HepG2 (cell line): ENCODE data around the gene ABL2. TPM values are rescaled to one million over a fixed set of nuclear protein-coding genes. Genes with fewer than 3 reads are reported as not detected.

Source experiments
- ATF7 ChIP-seq, 2 experiments: fragments of 450-650 bp in 1 of 2; sonication (generic) in 1 of 2; formaldehyde crosslinking in 1 of 2; IDR thresholded peaks; 2 replicates each; pipeline versions ENCODE4 v1.4.0 to v1.6.1; 2016 to 2020; ENCODE audit warnings: antibody characterized with exemption in 1 of 2, mild to moderate bottlenecking in 1 of 2, missing genetic modification reagents in 1 of 2
- DNMT1 ChIP-seq: sonication (generic); formaldehyde crosslinking; IDR thresholded peaks from 2 replicates; pipeline ENCODE4 v1.5.1; 2020; ENCODE audit warnings: mild to moderate bottlenecking, missing genetic modification reagents
- FOXC1 ChIP-seq: sonication (generic); formaldehyde crosslinking; IDR thresholded peaks from 2 replicates; pipeline ENCODE4 v1.8.0; 2022; ENCODE audit warnings: mild to moderate bottlenecking, missing genetic modification reagents, borderline replicate concordance
- HES4 ChIP-seq: sonication (generic); formaldehyde crosslinking; IDR thresholded peaks from 2 replicates; pipeline ENCODE4 v1.9.0; 2021; ENCODE audit warnings: mild to moderate bottlenecking, missing genetic modification reagents, borderline replicate concordance
- KMT2A ChIP-seq: sonication (generic); formaldehyde crosslinking; IDR thresholded peaks from 2 replicates; pipeline ENCODE4 v1.4.0; 2020; ENCODE audit warnings: missing genetic modification reagents
- MLLT10 ChIP-seq: sonication (generic); formaldehyde crosslinking; IDR thresholded peaks from 2 replicates; pipeline ENCODE4 v1.4.0; 2020; ENCODE audit warnings: missing genetic modification reagents
- PHF8 ChIP-seq: sonication (generic); formaldehyde crosslinking; IDR thresholded peaks from 2 replicates; pipeline ENCODE4 v1.5.0; 2020; ENCODE audit warnings: missing genetic modification reagents
- SAP130 ChIP-seq: IDR thresholded peaks from 2 replicates; pipeline ENCODE4 v1.6.1; 2016; ENCODE audit warnings: low read depth
- SPEN ChIP-seq: sonication (generic); formaldehyde crosslinking; IDR thresholded peaks from 2 replicates; pipeline ENCODE4 v1.5.1; 2020; ENCODE audit warnings: low read depth, mild to moderate bottlenecking, missing genetic modification reagents
- U2AF1 ChIP-seq: fragments of 200-400 bp; formaldehyde crosslinking; optimal IDR thresholded peaks from 2 replicates; pipeline ENCODE3; 2017; ENCODE audit warnings: mild to moderate bottlenecking, low read depth, low read length
- ZBTB20 ChIP-seq: sonication (generic); formaldehyde crosslinking; IDR thresholded peaks from 2 replicates; pipeline ENCODE4 v1.8.1; 2023; ENCODE audit warnings: missing genetic modification reagents, low read depth, mild to moderate bottlenecking, borderline replicate concordance
- ZMYM4 ChIP-seq: sonication (generic); formaldehyde crosslinking; IDR thresholded peaks from 2 replicates; pipeline ENCODE4 v1.8.1; 2023; ENCODE audit warnings: mild to moderate bottlenecking, missing genetic modification reagents
- ZNF337 ChIP-seq: sonication (generic); formaldehyde crosslinking; IDR thresholded peaks from 2 replicates; pipeline ENCODE4 v1.5.1; 2020; ENCODE audit warnings: missing genetic modification reagents, low read depth, mild to moderate bottlenecking, borderline replicate concordance
- ZNF343 ChIP-seq: sonication (generic); formaldehyde crosslinking; IDR thresholded peaks from 2 replicates; pipeline ENCODE4 v1.4.0; 2020; ENCODE audit warnings: mild to moderate bottlenecking, missing genetic modification reagents
- ZNF572 ChIP-seq: sonication (generic); formaldehyde crosslinking; IDR thresholded peaks from 2 replicates; pipeline ENCODE4 v1.5.1; 2020; ENCODE audit warnings: mild to moderate bottlenecking, missing genetic modification reagents
- ZNF678 ChIP-seq: sonication (generic); formaldehyde crosslinking; IDR thresholded peaks from 2 replicates; pipeline ENCODE4 v1.4.0; 2020; ENCODE audit warnings: mild to moderate bottlenecking, missing genetic modification reagents
- ZNF713 ChIP-seq: sonication (generic); formaldehyde crosslinking; IDR thresholded peaks from 2 replicates; pipeline ENCODE4 v1.4.0; 2020; ENCODE audit warnings: mild to moderate bottlenecking, missing genetic modification reagents
- polyA plus RNA-seq, 8 experiments: library from polyadenylated mRNA; depleted of rRNA in 3 of 8; stranded (reverse) in 7 of 8; unstranded in 1 of 8; fragments of >200 nt; fragmentation: Illumina TruSeq in 4 of 8; extraction: Trizol in 4 of 8; gene quantifications; 2 replicates each; pipeline versions ENCODE4 v1.2.1 to v1.2.3, GENCODE V29; 2011 to 2016; ENCODE audit warnings: low read depth in 4 of 8, missing spikeins in 1 of 8, mixed read lengths in 1 of 8; ENCODE audit not compliant: insufficient read depth in 1 of 8
- total RNA-seq, 5 experiments: library from RNA; depleted of rRNA; stranded (reverse); fragments of >200 nt; fragmentation: Illumina TruSeq; extraction: Trizol; gene quantifications; 2 replicates each; pipeline ENCODE4 v1.2.3, GENCODE V29; 2016; ENCODE audit warnings: low read depth in 1 of 5
- TF ChIP-seq, protein P1 (sequence below): sonication (generic); IDR thresholded peaks from 2 replicates; pipeline ENCODE4 v1.6.1; 2016; ENCODE audit warnings: low read depth, borderline replicate concordance
- TF ChIP-seq, protein P2 (sequence below): IDR thresholded peaks from 2 replicates; pipeline ENCODE4 v1.6.1; 2012; ENCODE audit warnings: inconsistent platforms
- TF ChIP-seq, protein P3 (sequence below): sonication (generic); formaldehyde crosslinking; IDR thresholded peaks from 2 replicates; pipeline ENCODE4 v1.5.0; 2020; ENCODE audit warnings: mild to moderate bottlenecking, missing genetic modification reagents, moderate library complexity
- TF ChIP-seq, protein P4 (sequence below): sonication (generic); formaldehyde crosslinking; IDR thresholded peaks from 2 replicates; pipeline ENCODE4 v1.4.0; 2020; ENCODE audit warnings: low read depth, mild to moderate bottlenecking, missing genetic modification reagents
- TF ChIP-seq, protein P5 (sequence below): sonication (generic); formaldehyde crosslinking; IDR thresholded peaks from 2 replicates; pipeline ENCODE4 v1.4.0; 2020; ENCODE audit warnings: low read depth, missing genetic modification reagents

The ABL2 gene
- total and polyA plus RNA-seq, 2 of the 13 experiments (the other 11 are each of a cell fraction or from before 2014, with no cell fraction given), result 5.8 to 6.0 TPM

DNA sequence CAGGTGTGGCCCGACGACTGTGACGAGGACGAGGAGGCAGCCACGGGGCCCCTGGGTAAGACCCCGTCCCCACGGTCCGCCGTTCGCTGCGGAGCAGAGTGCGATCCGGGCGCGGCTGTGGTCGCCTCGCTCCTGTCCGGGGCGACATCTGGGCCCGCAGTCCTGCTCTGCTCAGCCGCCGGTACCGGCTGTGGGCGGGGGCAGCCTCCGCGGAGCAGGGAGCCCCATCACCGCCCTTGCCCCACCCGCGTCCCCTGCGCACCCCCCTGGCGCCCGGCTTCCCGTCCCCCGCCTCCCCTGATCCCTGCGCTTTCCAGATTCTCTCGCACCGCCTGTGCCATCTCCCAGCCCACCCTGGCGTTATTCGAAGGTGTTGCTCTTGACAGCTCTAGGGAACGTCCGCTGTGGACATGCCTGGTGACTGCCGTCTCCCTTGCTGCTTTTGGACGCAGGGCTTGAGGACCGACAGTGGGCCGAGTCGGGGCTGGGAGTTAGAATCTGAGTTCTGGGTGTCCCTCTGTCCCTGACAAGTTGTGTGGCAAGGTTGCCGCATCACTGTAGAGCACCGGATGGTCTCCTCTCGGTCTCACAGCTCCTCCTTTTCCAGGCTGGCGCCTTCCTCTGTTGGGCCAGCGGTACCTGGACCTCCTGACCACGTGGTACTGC is 147.0 kb downstream of the ABL2 start (continued):
- no peak for TF ChIP-seq ATF7 (IDR thresholded peaks at IDR 0.05)
- 0 out of 2 replicates have a peak, but pooled peaks have one; percentile 28 for TF ChIP-seq ATF7 (CRISPR knock-in tag; IDR thresholded peaks at IDR 0.05)
- TF ChIP-seq, protein P1, sequence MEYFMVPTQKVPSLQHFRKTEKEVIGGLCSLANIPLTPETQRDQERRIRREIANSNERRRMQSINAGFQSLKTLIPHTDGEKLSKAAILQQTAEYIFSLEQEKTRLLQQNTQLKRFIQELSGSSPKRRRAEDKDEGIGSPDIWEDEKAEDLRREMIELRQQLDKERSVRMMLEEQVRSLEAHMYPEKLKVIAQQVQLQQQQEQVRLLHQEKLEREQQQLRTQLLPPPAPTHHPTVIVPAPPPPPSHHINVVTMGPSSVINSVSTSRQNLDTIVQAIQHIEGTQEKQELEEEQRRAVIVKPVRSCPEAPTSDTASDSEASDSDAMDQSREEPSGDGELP, result 0 out of 2 replicates have a peak, but pooled peaks have one; percentile 4
- TF ChIP-seq, protein P2, sequence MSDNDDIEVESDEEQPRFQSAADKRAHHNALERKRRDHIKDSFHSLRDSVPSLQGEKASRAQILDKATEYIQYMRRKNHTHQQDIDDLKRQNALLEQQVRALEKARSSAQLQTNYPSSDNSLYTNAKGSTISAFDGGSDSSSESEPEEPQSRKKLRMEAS, result peak; percentile 85; the same call in 1 of the 2 replicates
- 0 out of 2 replicates have a peak, but pooled peaks have one; percentile 9 for TF ChIP-seq ZNF678 (CRISPR knock-in tag)
- TF ChIP-seq U2AF1, result peak; percentile 24
- TF ChIP-seq PHF8 (CRISPR knock-in tag), result peak; percentile 41; the same call in 1 of the 2 replicates
- TF ChIP-seq ZNF343 (CRISPR knock-in tag), result peak; percentile 73; the same call in 1 of the 2 replicates
- TF ChIP-seq KMT2A, result 0 out of 2 replicates have a peak, but pooled peaks have one; percentile 46
- TF ChIP-seq MLLT10 (CRISPR knock-in tag), result no peak
- TF ChIP-seq, protein P3, sequence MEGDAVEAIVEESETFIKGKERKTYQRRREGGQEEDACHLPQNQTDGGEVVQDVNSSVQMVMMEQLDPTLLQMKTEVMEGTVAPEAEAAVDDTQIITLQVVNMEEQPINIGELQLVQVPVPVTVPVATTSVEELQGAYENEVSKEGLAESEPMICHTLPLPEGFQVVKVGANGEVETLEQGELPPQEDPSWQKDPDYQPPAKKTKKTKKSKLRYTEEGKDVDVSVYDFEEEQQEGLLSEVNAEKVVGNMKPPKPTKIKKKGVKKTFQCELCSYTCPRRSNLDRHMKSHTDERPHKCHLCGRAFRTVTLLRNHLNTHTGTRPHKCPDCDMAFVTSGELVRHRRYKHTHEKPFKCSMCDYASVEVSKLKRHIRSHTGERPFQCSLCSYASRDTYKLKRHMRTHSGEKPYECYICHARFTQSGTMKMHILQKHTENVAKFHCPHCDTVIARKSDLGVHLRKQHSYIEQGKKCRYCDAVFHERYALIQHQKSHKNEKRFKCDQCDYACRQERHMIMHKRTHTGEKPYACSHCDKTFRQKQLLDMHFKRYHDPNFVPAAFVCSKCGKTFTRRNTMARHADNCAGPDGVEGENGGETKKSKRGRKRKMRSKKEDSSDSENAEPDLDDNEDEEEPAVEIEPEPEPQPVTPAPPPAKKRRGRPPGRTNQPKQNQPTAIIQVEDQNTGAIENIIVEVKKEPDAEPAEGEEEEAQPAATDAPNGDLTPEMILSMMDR (CRISPR knock-in tag), result 0 out of 2 replicates have a peak, but pooled peaks have one; percentile 23
- TF ChIP-seq HES4 (CRISPR knock-in tag), result no peak
- peak; percentile 39; the same call in 1 of the 2 replicates for TF ChIP-seq ZNF337
- 0 out of 2 replicates have a peak, but pooled peaks have one; percentile 39 for TF ChIP-seq ZNF572 (CRISPR knock-in tag)
- TF ChIP-seq, protein P4, sequence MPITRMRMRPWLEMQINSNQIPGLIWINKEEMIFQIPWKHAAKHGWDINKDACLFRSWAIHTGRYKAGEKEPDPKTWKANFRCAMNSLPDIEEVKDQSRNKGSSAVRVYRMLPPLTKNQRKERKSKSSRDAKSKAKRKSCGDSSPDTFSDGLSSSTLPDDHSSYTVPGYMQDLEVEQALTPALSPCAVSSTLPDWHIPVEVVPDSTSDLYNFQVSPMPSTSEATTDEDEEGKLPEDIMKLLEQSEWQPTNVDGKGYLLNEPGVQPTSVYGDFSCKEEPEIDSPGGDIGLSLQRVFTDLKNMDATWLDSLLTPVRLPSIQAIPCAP, result 0 out of 2 replicates have a peak, but pooled peaks have one; percentile 47
- peak; percentile 71 for TF ChIP-seq SAP130 (CRISPR knock-in tag)
- no peak for TF ChIP-seq FOXC1
- peak; percentile 81; the same call in 1 of the 2 replicates for TF ChIP-seq DNMT1
- TF ChIP-seq ZMYM4 (CRISPR knock-in tag), result no peak
- peak; percentile 48; the same call in 1 of the 2 replicates for TF ChIP-seq SPEN
- 0 out of 2 replicates have a peak, but pooled peaks have one; percentile 43 for TF ChIP-seq ZBTB20
- TF ChIP-seq, protein P5, sequence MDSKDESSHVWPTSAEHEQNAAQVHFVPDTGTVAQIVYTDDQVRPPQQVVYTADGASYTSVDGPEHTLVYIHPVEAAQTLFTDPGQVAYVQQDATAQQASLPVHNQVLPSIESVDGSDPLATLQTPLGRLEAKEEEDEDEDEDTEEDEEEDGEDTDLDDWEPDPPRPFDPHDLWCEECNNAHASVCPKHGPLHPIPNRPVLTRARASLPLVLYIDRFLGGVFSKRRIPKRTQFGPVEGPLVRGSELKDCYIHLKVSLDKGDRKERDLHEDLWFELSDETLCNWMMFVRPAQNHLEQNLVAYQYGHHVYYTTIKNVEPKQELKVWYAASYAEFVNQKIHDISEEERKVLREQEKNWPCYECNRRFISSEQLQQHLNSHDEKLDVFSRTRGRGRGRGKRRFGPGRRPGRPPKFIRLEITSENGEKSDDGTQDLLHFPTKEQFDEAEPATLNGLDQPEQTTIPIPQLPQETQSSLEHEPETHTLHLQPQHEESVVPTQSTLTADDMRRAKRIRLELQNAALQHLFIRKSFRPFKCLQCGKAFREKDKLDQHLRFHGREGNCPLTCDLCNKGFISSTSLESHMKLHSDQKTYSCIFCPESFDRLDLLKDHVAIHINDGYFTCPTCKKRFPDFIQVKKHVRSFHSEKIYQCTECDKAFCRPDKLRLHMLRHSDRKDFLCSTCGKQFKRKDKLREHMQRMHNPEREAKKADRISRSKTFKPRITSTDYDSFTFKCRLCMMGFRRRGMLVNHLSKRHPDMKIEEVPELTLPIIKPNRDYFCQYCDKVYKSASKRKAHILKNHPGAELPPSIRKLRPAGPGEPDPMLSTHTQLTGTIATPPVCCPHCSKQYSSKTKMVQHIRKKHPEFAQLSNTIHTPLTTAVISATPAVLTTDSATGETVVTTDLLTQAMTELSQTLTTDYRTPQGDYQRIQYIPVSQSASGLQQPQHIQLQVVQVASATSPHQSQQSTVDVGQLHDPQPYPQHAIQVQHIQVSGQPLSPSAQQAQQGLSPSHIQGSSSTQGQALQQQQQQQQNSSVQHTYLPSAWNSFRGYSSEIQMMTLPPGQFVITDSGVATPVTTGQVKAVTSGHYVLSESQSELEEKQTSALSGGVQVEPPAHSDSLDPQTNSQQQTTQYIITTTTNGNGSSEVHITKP (CRISPR knock-in tag), result no peak
- TF ChIP-seq ZNF713 (CRISPR knock-in tag), result no peak
